Mesothelial cell of epicardium (in vitro differentiated cells): ENCODE measurements around the gene SLC35G6. TPM values are rescaled to one million over a fixed set of nuclear protein-coding genes. Genes with fewer than 3 reads are reported as not detected.

Experiments
- DNase-seq, 2 experiments: peaks; one replicate each; pipeline ENCODE4 v3.0.0; 2021; ENCODE audit warnings: low spot score in 2 of 2; ENCODE audit not compliant: unreplicated experiment in 2 of 2
- H3K27ac Mint-ChIP-seq: 2 replicates; pipeline ENCODE4 v1.8.0; 2021; ENCODE audit warnings: mixed read lengths
- H3K27me3 Mint-ChIP-seq: 2 replicates; pipeline ENCODE4 v1.8.0; 2021; ENCODE audit warnings: low read depth, mixed read lengths
- H3K36me3 Mint-ChIP-seq: 2 replicates; pipeline ENCODE4 v1.8.0; 2021; ENCODE audit warnings: mixed read lengths
- H3K4me1 Mint-ChIP-seq: 2 replicates; pipeline ENCODE4 v1.8.0; 2021; ENCODE audit warnings: mixed read lengths
- H3K4me3 Mint-ChIP-seq: 2 replicates; pipeline ENCODE4 v1.8.0; 2021; ENCODE audit warnings: mild to moderate bottlenecking, moderate library complexity, mixed read lengths
- H3K9me3 Mint-ChIP-seq: 2 replicates; pipeline ENCODE4 v1.8.0; 2021; ENCODE audit warnings: mixed read lengths
- total RNA-seq: library from RNA; stranded (reverse); gene quantifications from 3 replicates; pipeline ENCODE4 v1.2.1, GENCODE V29; 2021
- TF ChIP-seq, protein P1 (sequence below): fragments of 200-600 bp; sonication (generic); IDR thresholded peaks from one replicate; pipeline ENCODE4 v1.5.0; 2021; ENCODE audit warnings: antibody characterized with exemption; ENCODE audit not compliant: unreplicated experiment

Gene SLC35G6
- total RNA-seq, 1 donor from 2014 or later, result not detected

DNA sequence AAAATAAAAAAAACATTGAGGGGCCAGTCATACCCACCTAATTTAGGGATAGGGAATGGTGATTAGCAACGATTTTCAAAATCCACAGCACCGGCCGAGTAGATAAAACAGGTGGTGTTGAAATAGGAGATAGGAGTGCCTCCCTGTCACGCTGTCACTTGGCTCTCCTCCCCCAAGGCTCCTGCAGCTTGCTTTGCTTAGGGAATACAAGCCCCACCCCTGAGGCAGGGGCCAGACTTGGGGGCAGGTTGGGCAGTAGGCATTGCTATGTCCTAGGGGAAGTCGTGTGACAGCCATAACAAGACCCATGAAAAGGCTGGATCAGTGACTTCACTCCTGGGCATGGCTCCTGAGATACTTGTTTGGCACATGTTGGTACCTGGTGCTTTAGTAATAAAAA lies 28.7 kb downstream of the SLC35G6 start:
- H3K4me3 Mint-ChIP-seq, result no peak overlapping the region
- DNase-seq, result no peak
- peaks cover 52% of the 10 kb centered on the region for H3K36me3 Mint-ChIP-seq
- H3K4me1 Mint-ChIP-seq, result no peaks in the 10 kb centered on the region
- no peaks in the 10 kb centered on the region for H3K9me3 Mint-ChIP-seq
- no peaks in the 10 kb centered on the region for H3K27me3 Mint-ChIP-seq
- TF ChIP-seq, protein P1, sequence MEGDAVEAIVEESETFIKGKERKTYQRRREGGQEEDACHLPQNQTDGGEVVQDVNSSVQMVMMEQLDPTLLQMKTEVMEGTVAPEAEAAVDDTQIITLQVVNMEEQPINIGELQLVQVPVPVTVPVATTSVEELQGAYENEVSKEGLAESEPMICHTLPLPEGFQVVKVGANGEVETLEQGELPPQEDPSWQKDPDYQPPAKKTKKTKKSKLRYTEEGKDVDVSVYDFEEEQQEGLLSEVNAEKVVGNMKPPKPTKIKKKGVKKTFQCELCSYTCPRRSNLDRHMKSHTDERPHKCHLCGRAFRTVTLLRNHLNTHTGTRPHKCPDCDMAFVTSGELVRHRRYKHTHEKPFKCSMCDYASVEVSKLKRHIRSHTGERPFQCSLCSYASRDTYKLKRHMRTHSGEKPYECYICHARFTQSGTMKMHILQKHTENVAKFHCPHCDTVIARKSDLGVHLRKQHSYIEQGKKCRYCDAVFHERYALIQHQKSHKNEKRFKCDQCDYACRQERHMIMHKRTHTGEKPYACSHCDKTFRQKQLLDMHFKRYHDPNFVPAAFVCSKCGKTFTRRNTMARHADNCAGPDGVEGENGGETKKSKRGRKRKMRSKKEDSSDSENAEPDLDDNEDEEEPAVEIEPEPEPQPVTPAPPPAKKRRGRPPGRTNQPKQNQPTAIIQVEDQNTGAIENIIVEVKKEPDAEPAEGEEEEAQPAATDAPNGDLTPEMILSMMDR, result no peak
- H3K27ac Mint-ChIP-seq, result no peak overlapping the region

- TF ChIP-seq, protein P1, result no peak
- Mint-ChIP-seq H3K27me3 (no peaks in the 10 kb centered on the region), H3K27ac (no peak overlapping the region), H3K36me3 (peaks cover 48% of the 10 kb centered on the region), H3K4me1 (peaks cover 4% of the 10 kb centered on the region), H3K9me3 (no peaks in the 10 kb centered on the region), H3K4me3 (no peak overlapping the region)
- no peak for DNase-seq
Measured at GRCh38 chr17:7511108-7511507, 29.9 kb downstream of the SLC35G6 start.

GRCh38 chr17:7512105-7512504 lies 30.9 kb downstream of the SLC35G6 start:
- Mint-ChIP-seq H3K9me3 (no peaks in the 10 kb centered on the region), H3K27me3 (no peaks in the 10 kb centered on the region), H3K4me3 (no peak overlapping the region), H3K27ac (no peak overlapping the region), H3K36me3 (peaks cover 43% of the 10 kb centered on the region), H3K4me1 (peaks cover 4% of the 10 kb centered on the region)
- TF ChIP-seq, protein P1, result no peak
- no peak for DNase-seq

- Mint-ChIP-seq H3K4me1 (peaks cover 4% of the 10 kb centered on the region), H3K27ac (no peak overlapping the region), H3K36me3 (peaks cover 39% of the 10 kb centered on the region), H3K4me3 (no peak overlapping the region), H3K9me3 (no peaks in the 10 kb centered on the region), H3K27me3 (no peaks in the 10 kb centered on the region)
- DNase-seq, result no peak
- TF ChIP-seq, protein P1, result no peak
Measured at GRCh38 chr17:7512824-7513540, 31.7 kb downstream of the SLC35G6 start.

DNA sequence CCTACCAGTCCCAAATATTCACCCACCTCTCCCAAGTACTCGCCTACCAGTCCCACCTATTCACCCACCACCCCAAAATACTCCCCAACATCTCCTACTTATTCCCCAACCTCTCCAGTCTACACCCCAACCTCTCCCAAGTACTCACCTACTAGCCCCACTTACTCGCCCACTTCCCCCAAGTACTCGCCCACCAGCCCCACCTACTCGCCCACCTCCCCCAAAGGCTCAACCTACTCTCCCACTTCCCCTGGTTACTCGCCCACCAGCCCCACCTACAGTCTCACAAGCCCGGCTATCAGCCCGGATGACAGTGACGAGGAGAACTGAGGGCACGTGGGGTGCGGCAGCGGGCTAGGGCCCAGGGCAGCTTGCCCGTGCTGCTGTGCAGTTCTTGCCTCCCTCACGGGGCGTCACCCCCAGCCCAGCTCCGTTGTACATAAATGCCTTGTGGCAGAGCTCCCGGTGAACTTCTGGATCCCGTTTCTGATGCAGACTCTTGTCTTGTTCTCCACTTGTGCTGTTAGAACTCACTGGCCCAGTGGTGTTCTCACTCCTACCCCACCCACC lies 32.7 kb downstream of the SLC35G6 start:
- no peak for DNase-seq

More for the DNA sequence above, 32.7 kb downstream of the SLC35G6 start:
- peaks cover 4% of the 10 kb centered on the region for H3K4me1 Mint-ChIP-seq
- H3K36me3 Mint-ChIP-seq, result peaks cover 31% of the 10 kb centered on the region
- no peak overlapping the region for H3K4me3 Mint-ChIP-seq
- peak overlapping the region; percentile 90 for H3K27ac Mint-ChIP-seq
- TF ChIP-seq, protein P1, result no peak
- no peaks in the 10 kb centered on the region for H3K27me3 Mint-ChIP-seq
- no peaks in the 10 kb centered on the region for H3K9me3 Mint-ChIP-seq
